Upper lobe of right lung (tissue), 1 donor: ENCODE results near the gene GLT8D2. TPM values are rescaled to one million over a fixed set of nuclear protein-coding genes. Genes with fewer than 3 reads are reported as not detected.

Experiments
- ATAC-seq: fragments of 200-7000 bp; cut with Tn5 transposase; one replicate; pipeline ENCODE4 v1.9.1; 2020; ENCODE audit warnings: mild to moderate bottlenecking, moderate library complexity
- DNase-seq: peaks from one replicate; pipeline ENCODE4 v3.0.0-alpha.2; 2020
- H3K27ac ChIP-seq: fragments of 200-600 bp; one replicate; pipeline ENCODE4 v1.8.0; 2022
- H3K27me3 ChIP-seq: fragments of 200-600 bp; one replicate; pipeline ENCODE4 v1.8.0; 2022; ENCODE audit warnings: mild to moderate bottlenecking
- H3K36me3 ChIP-seq: fragments of 200-600 bp; one replicate; pipeline ENCODE4 v1.8.0; 2022
- H3K4me1 ChIP-seq: fragments of 200-600 bp; one replicate; pipeline ENCODE4 v1.8.0; 2022
- H3K4me3 ChIP-seq: fragments of 200-600 bp; one replicate; pipeline ENCODE4 v1.8.0; 2022; ENCODE audit warnings: mild to moderate bottlenecking
- H3K9me3 ChIP-seq: fragments of 200-600 bp; one replicate; pipeline ENCODE4 v1.8.0; 2022
- CTCF ChIP-seq: fragments of 200-600 bp; IDR thresholded peaks from one replicate; pipeline ENCODE4 v1.8.0; 2022; ENCODE audit warnings: antibody characterized with exemption
- intact Hi-C: fragments of 100-400 bp; cut with DNase I; formaldehyde crosslinking; loops from one replicate; pipeline ENCODE4 v1.11.0; 2022
- total RNA-seq: library from RNA; stranded (reverse); fragmentation: NEBNext Ultra II Directional; extraction: Animal tissue kit (Norgen Biotek cat#: 25700); gene quantifications from one replicate; pipeline ENCODE4 v1.2.1, GENCODE V29; 2021
- donor health status: DM: no; HTN: yes; CAD: no; lungs with severe emphysema.

GLT8D2 gene
- total RNA-seq, 1 donor from 2014 or later: 9.1 TPM

- Histone ChIP-seq H3K9me3 (no peaks in the 10 kb centered on the region), H3K27ac (no peak overlapping the region), H3K27me3 (no peaks in the 10 kb centered on the region), H3K4me3 (no peak overlapping the region), H3K4me1 (no peaks in the 10 kb centered on the region), H3K36me3 (peaks cover 90% of the 10 kb centered on the region)
- TF ChIP-seq CTCF: no peak
- ATAC-seq: no peak
- intact Hi-C loops: no loop called here
- no peak for DNase-seq
Measured at GRCh38 chr12:104090685-104091084, 40.7 kb upstream of the GLT8D2 start.

- Histone ChIP-seq H3K9me3 (no peaks in the 10 kb centered on the region), H3K36me3 (peaks cover 77% of the 10 kb centered on the region), H3K4me1 (no peaks in the 10 kb centered on the region), H3K27ac (no peak overlapping the region), H3K27me3 (no peaks in the 10 kb centered on the region), H3K4me3 (no peak overlapping the region)
- no peak for ATAC-seq
- no peak for TF ChIP-seq CTCF
- intact Hi-C loops: no loop called here
- no peak for DNase-seq
Measured at GRCh38 chr12:104083769-104084475, 33.9 kb upstream of the GLT8D2 start.

DNA sequence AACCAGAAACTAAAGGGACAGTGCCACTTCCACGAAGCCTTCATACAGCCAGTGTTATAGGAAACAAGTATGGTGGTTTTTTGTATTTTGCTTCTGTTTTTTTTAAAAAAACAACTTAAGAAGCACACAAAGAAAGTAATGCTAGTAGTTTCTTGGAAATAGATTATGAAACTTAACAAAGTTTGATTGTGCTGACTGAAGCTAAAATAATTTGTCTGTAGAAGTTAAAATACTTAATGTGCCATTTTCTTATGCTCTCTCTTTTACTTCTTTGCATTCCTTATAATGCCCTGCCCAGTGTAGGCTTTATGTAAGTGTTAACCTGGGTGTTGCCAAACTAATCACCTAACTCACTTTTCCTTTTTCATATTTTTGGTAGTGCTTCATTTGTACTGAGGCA is 30.8 kb upstream of the GLT8D2 start:
- ATAC-seq (no peak), DNase-seq (no peak)
- no peak overlapping the region for H3K27ac ChIP-seq
- no peaks in the 10 kb centered on the region for H3K9me3 ChIP-seq
- intact Hi-C loops: no loop called here
- no peaks in the 10 kb centered on the region for H3K4me1 ChIP-seq
- no peak for TF ChIP-seq CTCF
- no peak overlapping the region for H3K4me3 ChIP-seq
- no peaks in the 10 kb centered on the region for H3K27me3 ChIP-seq
- peaks cover 56% of the 10 kb centered on the region for H3K36me3 ChIP-seq

DNA sequence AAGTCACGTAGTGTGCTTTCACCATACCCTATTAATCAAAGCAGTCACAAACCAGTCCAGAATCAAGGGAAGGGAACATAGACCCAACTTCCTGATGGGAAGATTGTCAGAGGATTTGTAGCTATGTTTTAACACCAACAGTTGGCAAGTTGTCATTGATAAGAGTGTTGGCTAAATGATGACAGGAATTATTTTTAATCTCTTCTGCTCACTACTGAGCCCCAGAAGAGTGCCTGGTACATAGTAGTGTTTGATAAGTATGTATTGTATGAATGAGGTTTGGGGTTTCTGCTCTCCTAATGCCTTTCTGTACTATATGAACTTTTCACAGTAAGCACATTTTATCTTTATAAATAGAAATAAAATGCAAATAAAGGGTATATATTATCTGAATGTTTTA is 29.0 kb upstream of the GLT8D2 start:
- no peak for TF ChIP-seq CTCF
- DNase-seq: no peak

GRCh38 chr12:104073699-104074098 is 23.7 kb upstream of the GLT8D2 start:
- Histone ChIP-seq H3K4me3 (no peak overlapping the region), H3K36me3 (peaks cover 28% of the 10 kb centered on the region), H3K9me3 (no peaks in the 10 kb centered on the region), H3K27ac (no peak overlapping the region), H3K4me1 (no peaks in the 10 kb centered on the region), H3K27me3 (no peaks in the 10 kb centered on the region)
- no peak for TF ChIP-seq CTCF
- no peak for DNase-seq
- intact Hi-C loops: no loop called here
- ATAC-seq: no peak

More for the DNA sequence above, 29.0 kb upstream of the GLT8D2 start:
- H3K4me3 ChIP-seq: no peak overlapping the region
- no peaks in the 10 kb centered on the region for H3K4me1 ChIP-seq
- H3K9me3 ChIP-seq: no peaks in the 10 kb centered on the region
- peaks cover 44% of the 10 kb centered on the region for H3K36me3 ChIP-seq
- no peak for ATAC-seq
- intact Hi-C loops: no loop called here
- H3K27me3 ChIP-seq: no peaks in the 10 kb centered on the region
- no peak overlapping the region for H3K27ac ChIP-seq

- H3K9me3 ChIP-seq: no peaks in the 10 kb centered on the region
- no peak for DNase-seq
- no peak for ATAC-seq
- H3K4me3 ChIP-seq: no peak overlapping the region
- H3K36me3 ChIP-seq: peaks cover 36% of the 10 kb centered on the region
- H3K27ac ChIP-seq: no peak overlapping the region
- TF ChIP-seq CTCF: no peak
- intact Hi-C loops: no loop called here
- H3K4me1 ChIP-seq: no peaks in the 10 kb centered on the region
- no peaks in the 10 kb centered on the region for H3K27me3 ChIP-seq
Measured at GRCh38 chr12:104072099-104072498, 22.1 kb upstream of the GLT8D2 start.
